NT2/D1 (cell line): ENCODE data around the gene KCNK2.

ENCODE experiments used
- DNase-seq: peaks from one replicate; pipeline ENCODE4 v3.0.0-alpha.2; 2011; ENCODE audit warnings: low read depth, low spot score
- H3K27me3 ChIP-seq: 2 replicates; pipeline ENCODE4 v1.6.0; 2011; ENCODE audit warnings: mild to moderate bottlenecking; ENCODE audit not compliant: insufficient read length, insufficient read depth
- H3K36me3 ChIP-seq: 2 replicates; pipeline ENCODE4 v1.6.1; 2011; ENCODE audit warnings: mild to moderate bottlenecking, low read length, mixed read lengths; ENCODE audit not compliant: insufficient read depth, insufficient read length
- H3K4me1 ChIP-seq: 2 replicates; pipeline ENCODE4 v1.5.1; 2011; ENCODE audit not compliant: insufficient read depth, insufficient read length
- H3K4me3 ChIP-seq: 2 replicates; pipeline ENCODE4 v1.5.1; 2011; ENCODE audit warnings: low read depth; ENCODE audit not compliant: insufficient read length
- H3K9ac ChIP-seq: 2 replicates; pipeline ENCODE4 v1.6.0; 2011; ENCODE audit warnings: low read depth; ENCODE audit not compliant: insufficient read length
- H3K9me3 ChIP-seq: 2 replicates; pipeline ENCODE4 v1.5.1; 2011; ENCODE audit warnings: mild to moderate bottlenecking, low read length; ENCODE audit not compliant: insufficient read depth
- SUZ12 ChIP-seq: IDR thresholded peaks from 2 replicates; pipeline ENCODE4 v1.6.1; 2011; ENCODE audit not compliant: insufficient read length, insufficient read depth; ENCODE audit errors: extremely low read depth
- YY1 ChIP-seq: IDR thresholded peaks from 2 replicates; pipeline ENCODE4 v1.6.1; 2011; ENCODE audit not compliant: insufficient read length, insufficient read depth
- ZNF274 ChIP-seq: IDR thresholded peaks from 2 replicates; pipeline ENCODE4 v1.6.1; 2011; ENCODE audit warnings: mild to moderate bottlenecking, low read depth, low read length

Gene KCNK2

DNA sequence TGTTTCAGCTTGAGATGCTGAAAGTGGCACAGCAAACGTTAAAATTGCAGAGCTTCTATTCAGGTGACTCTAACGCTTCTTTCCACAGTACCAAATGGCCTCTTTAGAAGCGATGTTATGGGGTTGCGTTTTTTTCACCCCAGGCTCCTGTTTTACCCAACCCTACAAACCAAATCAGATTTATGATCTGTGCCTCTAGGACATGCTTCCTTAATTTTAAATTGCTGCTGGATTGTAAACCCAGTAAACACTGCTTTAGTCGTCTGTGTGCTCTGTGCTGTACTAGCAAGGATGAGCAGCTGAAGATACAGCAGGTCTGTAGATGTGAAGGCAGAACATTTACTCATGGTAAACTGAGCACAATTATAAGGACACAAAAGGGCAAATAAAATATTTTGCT, 13.0 kb downstream of the KCNK2 start:
- H3K4me1 ChIP-seq, result no peaks in the 10 kb centered on the region
- H3K9me3 ChIP-seq, result no peaks in the 10 kb centered on the region

DNA sequence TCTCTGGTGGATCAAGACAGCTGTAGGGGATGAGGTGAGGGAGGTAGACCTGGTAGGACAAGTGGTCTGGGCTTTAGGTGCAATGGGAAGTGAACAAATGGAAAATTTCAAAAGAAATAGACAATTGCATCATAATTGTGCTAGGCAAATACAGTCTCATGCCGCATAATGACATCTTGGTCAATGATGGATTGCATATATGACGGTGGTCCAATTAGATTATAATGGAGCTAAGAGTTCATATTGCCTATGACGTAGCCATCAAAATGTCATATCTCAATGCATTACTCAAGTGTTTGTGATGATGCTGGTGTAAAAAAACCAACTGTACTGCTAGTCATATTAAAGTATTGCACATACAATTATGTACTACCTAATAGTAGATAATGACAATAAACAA, 19.0 kb downstream of the KCNK2 start:
- Histone ChIP-seq H3K27me3 (no peaks in the 10 kb centered on the region), H3K9ac (no peak overlapping the region), H3K4me1 (no peaks in the 10 kb centered on the region), H3K36me3 (no peaks in the 10 kb centered on the region), H3K9me3 (no peaks in the 10 kb centered on the region), H3K4me3 (no peak overlapping the region)
- TF ChIP-seq SUZ12 (no peak), YY1 (no peak), ZNF274 (no peak)
- DNase-seq, result no peak

More for the DNA sequence above, 13.0 kb downstream of the KCNK2 start:
- no peak overlapping the region for H3K9ac ChIP-seq
- H3K4me3 ChIP-seq, result no peak overlapping the region
- no peaks in the 10 kb centered on the region for H3K36me3 ChIP-seq
- H3K27me3 ChIP-seq, result no peaks in the 10 kb centered on the region
- no peak for DNase-seq
- no peak for TF ChIP-seq ZNF274
- no peak for TF ChIP-seq SUZ12
- TF ChIP-seq YY1, result no peak

GRCh38 chr1:215104283-215104682, 21.7 kb downstream of the KCNK2 start:
- H3K4me1 ChIP-seq, result no peaks in the 10 kb centered on the region
- H3K4me3 ChIP-seq, result no peak overlapping the region

DNA sequence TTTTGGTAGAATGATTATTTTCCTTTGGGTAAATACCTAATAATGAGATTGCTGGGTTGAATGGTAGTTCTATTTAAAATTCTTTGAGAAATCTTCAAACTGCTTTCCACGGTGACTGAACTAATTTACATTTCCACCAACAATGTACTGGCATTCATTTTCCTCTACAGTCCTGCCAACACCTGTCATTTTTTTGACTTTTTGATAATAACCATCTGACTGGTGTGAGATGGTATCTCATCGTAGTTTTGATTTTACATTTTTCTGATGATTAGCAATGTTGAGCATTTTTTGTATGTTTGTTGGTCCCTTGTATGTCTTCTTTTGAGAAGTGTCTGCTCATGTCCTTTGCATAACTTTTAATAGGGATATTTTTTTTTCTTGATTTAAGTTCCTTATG, 23.5 kb downstream of the KCNK2 start:
- no peaks in the 10 kb centered on the region for H3K36me3 ChIP-seq
- no peaks in the 10 kb centered on the region for H3K27me3 ChIP-seq
- DNase-seq, result no peak
- TF ChIP-seq YY1, result no peak
- no peak overlapping the region for H3K9ac ChIP-seq
- no peak overlapping the region for H3K4me3 ChIP-seq
- H3K4me1 ChIP-seq, result no peaks in the 10 kb centered on the region
- no peaks in the 10 kb centered on the region for H3K9me3 ChIP-seq

More at GRCh38 chr1:215104283-215104682, 21.7 kb downstream of the KCNK2 start:
- no peaks in the 10 kb centered on the region for H3K36me3 ChIP-seq
- no peak for DNase-seq
- H3K27me3 ChIP-seq, result no peaks in the 10 kb centered on the region
- H3K9ac ChIP-seq, result no peak overlapping the region
- TF ChIP-seq YY1, result no peak
- no peak for TF ChIP-seq SUZ12
- no peak for TF ChIP-seq ZNF274
- H3K9me3 ChIP-seq, result no peaks in the 10 kb centered on the region

GRCh38 chr1:215109171-215109570, 26.6 kb downstream of the KCNK2 start:
- no peak overlapping the region for H3K9ac ChIP-seq
- no peak overlapping the region for H3K4me3 ChIP-seq
- TF ChIP-seq YY1, result no peak
- no peak for TF ChIP-seq SUZ12
- TF ChIP-seq ZNF274, result no peak
- no peaks in the 10 kb centered on the region for H3K9me3 ChIP-seq
- no peak for DNase-seq
- no peaks in the 10 kb centered on the region for H3K4me1 ChIP-seq
- H3K36me3 ChIP-seq, result no peaks in the 10 kb centered on the region
- no peaks in the 10 kb centered on the region for H3K27me3 ChIP-seq

- H3K4me3 ChIP-seq, result no peak overlapping the region
- H3K9me3 ChIP-seq, result no peaks in the 10 kb centered on the region
- H3K36me3 ChIP-seq, result no peaks in the 10 kb centered on the region
- DNase-seq, result no peak
- no peaks in the 10 kb centered on the region for H3K27me3 ChIP-seq
- H3K9ac ChIP-seq, result no peak overlapping the region
- no peaks in the 10 kb centered on the region for H3K4me1 ChIP-seq
- TF ChIP-seq ZNF274 (no peak), YY1 (no peak), SUZ12 (no peak)
Observed at GRCh38 chr1:215111916-215112315, 29.4 kb downstream of the KCNK2 start.

- no peaks in the 10 kb centered on the region for H3K9me3 ChIP-seq
- no peak for DNase-seq
- H3K9ac ChIP-seq, result no peak overlapping the region
- TF ChIP-seq ZNF274, result no peak
- TF ChIP-seq SUZ12, result no peak
- no peak for TF ChIP-seq YY1
- H3K4me1 ChIP-seq, result no peaks in the 10 kb centered on the region
- no peaks in the 10 kb centered on the region for H3K36me3 ChIP-seq
- H3K27me3 ChIP-seq, result no peaks in the 10 kb centered on the region
- no peak overlapping the region for H3K4me3 ChIP-seq
Observed at GRCh38 chr1:215113776-215114153, 31.2 kb downstream of the KCNK2 start.

DNA sequence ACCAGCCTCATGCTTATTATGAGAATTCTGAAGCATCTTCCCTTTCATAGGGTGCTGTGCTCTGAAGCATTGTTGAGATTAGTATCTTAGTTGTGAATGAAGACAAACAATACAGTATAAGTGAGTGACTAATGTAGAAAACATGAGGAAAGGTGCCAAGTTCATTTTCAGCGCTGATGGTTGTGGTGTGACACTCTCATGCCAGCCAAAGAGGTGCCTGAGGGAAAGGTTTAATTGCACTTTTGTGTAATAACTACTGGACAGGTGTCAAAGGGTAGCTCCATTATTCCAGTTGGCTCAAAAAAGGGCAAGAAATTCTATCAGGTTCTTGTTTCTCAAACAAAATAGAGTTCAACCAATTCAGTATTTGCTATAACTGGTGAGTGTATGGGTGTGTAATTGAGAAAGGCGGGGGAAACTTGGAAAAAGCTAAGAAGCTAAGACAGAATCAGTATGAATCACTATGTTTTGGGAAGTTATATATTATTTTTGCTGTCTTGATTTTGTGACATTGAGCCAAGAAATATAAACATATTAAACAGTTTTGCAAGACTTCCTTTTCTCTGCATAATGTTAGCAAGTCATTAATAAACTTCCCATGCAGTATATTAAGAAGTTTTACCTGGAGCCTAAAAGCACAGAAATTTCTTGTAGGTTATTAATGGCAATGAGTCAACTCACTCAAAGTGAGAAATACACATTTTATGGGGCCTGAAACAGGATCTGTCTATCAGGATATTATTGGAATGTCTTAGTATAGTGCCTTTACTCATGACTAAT, 31.8 kb downstream of the KCNK2 start:
- Histone ChIP-seq H3K9ac (no peak overlapping the region), H3K27me3 (no peaks in the 10 kb centered on the region), H3K4me3 (no peak overlapping the region), H3K36me3 (no peaks in the 10 kb centered on the region), H3K9me3 (no peaks in the 10 kb centered on the region), H3K4me1 (no peaks in the 10 kb centered on the region)
- TF ChIP-seq SUZ12, result no peak
- no peak for TF ChIP-seq ZNF274
- TF ChIP-seq YY1, result no peak
- DNase-seq, result no peak
